K562 treated with DMSO at 1 percent for 4 hours (cell line): ENCODE measurements around the gene CSNK2A3. TPM values are rescaled to one million over a fixed set of nuclear protein-coding genes. Genes with fewer than 3 reads are reported as not detected.

Source experiments
- total RNA-seq: library from RNA; unstranded; fragments of 300-600 nt; gene quantifications from 2 replicates; pipeline ENCODE4 v1.2.3, GENCODE V29; 2022; ENCODE audit not compliant: insufficient read depth

Gene CSNK2A3
- not detected in 2 replicates for total RNA-seq

GRCh38 chr11:11352878-11353277 lies at the start of gene CSNK2A3:
Gene CSNK2A3, minus strand, starts transcription at chr11:11353250. Its CDS starts 131 bp downstream, at chr11:11353119.

